Thyroid gland (tissue), 4 donors: Measurements from ENCODE around the gene CNDP2.

Experiments
- CTCF ChIP-seq, 6 experiments: fragments of 200-600 bp in 3 of 6; fragments of 450-650 bp in 3 of 6; sonication (generic) in 3 of 6; IDR thresholded peaks; one replicate each; pipeline ENCODE4 v1.5.1; 2016 to 2019; ENCODE audit warnings: antibody characterized with exemption in 6 of 6, mild to moderate bottlenecking in 2 of 6, inconsistent platforms in 1 of 6, moderate library complexity in 1 of 6
- POLR2A ChIP-seq, 2 donors: fragments of 450-650 bp; IDR thresholded peaks; one replicate each; pipeline ENCODE4 v1.6.1; 2017; ENCODE audit warnings: antibody characterized with exemption in 2 of 2, mild to moderate bottlenecking in 2 of 2, moderate library complexity in 1 of 2

- no peak for TF ChIP-seq CTCF (IDR thresholded peaks at IDR 0.05)
- no peak for TF ChIP-seq POLR2A (IDR thresholded peaks at IDR 0.05)
Measured at GRCh38 chr18:74531043-74531442, 34.9 kb downstream of the CNDP2 start.
